Activated CD4-positive, alpha-beta T cell treated with anti-CD3 and anti-CD28 coated beads for 24 hours (primary cell): ENCODE data around the gene DAAM1.

Experiments used
- DNase-seq, 2 donors: peaks; one replicate each; pipeline ENCODE4 v3.0.0-alpha.2; 2020; ENCODE audit warnings: low read depth in 2 of 2

DAAM1 gene

GRCh38 chr14:59362513-59362912 lies 174.0 kb downstream of the DAAM1 start:
- DNase-seq: no peak

- DNase-seq: no peak
These were observed 175.2 kb downstream of the DAAM1 start for GRCh38 chr14:59363531-59364226.

- no peak for DNase-seq
These were observed 181.8 kb downstream of the DAAM1 start for GRCh38 chr14:59370158-59370742.

- DNase-seq: no peak
These were observed 183.3 kb downstream of the DAAM1 start for GRCh38 chr14:59371771-59372170.

DNA sequence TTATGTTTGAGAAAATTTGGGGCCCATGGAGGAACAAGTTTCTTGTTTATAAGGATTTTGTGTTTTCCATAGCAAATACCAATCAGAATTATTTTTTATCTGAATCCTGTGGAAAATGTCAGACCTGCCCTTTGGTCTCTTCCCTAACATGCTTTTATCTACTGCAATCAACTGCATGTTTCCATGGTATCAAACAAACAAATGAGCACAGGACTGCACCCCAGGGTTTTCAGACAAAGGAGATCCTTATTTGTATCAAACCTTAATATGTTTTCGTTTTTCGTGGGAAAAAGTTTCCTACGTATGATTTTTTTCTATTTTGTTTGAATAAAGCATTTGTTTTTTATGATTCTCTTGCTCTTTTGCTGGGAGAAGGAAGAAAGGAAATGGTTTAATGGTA lies 185.6 kb downstream of the DAAM1 start:
- DNase-seq: no peak

GRCh38 chr14:59376686-59377085 lies 188.2 kb downstream of the DAAM1 start:
- no peak for DNase-seq

DNA sequence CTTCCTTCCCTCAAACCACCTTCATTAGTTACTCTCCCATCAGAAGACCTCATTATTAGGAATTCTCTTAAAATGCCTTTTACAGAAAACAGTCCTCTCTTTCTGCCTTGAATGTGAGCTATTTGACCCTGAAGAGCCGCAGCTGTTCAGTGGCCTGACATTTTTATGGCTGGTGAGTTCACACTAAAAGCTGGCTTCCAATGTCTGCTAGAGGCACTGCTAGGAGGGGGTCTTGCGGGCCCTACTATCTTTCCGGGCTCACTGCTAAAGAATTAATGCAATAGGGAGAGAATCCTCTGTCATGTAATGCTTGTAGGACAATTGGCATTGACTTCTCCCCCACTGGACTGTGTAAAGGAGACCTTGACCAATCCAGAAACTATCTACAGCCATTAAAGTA lies 189.0 kb downstream of the DAAM1 start:
- no peak for DNase-seq

DNA sequence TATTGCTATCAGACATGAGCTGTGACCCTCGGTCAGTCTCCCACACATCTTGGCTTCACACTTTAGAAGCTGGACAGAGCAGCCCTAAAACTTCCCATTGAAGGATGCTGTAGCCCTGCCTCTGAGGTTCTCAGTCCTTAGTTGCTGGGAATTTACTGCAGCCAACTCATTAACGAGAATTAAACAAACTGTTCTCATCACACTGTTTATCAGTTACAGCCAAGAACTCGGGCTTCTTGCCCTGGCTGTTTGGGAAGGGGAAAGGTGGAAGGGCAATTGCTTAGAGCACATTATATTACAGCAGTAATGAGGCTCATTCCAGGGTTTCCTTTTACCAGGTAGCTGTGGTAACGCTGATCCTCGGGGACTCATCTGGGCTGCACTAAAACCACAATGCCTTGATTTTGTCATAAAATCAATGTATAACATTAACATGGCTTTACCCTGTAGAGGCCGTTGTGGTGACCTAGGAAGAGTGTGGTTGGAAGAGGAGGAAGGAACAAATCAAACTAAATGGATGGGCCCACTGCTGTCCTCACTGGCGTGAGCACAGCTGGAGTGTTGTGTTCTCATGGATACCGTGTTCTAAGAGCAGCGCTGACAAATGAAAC lies 189.6 kb downstream of the DAAM1 start:
- DNase-seq: no peak

DNA sequence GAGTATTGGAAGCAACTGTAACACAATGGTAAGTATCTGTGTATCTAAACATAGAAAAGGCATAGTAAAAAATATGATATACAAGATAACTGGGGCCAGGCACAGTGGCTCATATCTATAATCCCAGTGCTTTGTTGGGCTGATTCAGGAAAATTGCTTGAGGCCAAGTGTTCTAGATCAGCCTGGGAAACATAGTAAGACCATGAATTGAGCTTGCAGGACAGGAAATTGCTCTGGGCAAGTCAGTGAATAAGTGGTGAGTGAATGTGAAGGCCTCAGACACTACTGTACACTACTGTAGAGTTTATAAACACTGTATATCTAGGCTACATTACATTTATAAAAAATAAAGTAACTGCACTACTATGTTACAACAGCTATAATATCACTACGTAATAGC lies 201.5 kb downstream of the DAAM1 start:
- DNase-seq: no peak

DNA sequence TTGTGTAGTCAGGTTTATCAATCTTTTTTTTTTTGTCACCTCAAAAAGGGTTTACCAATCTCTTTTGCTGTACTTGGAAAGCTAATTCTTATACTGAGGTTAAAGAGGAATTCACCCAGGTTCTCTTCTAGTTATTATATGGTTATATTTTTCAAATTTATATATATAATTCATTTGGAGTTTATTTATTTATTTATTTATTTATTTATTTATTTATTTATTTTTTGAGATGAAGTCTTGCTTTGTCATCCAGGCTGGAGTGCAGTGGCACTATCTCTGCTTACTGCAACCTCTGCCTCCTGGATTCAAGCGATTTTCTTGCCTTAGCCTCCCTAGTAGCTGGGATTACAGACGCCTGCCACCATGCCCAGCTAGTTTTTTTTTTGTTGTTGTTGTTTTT lies 202.9 kb downstream of the DAAM1 start:
- DNase-seq: no peak

GRCh38 chr14:59394268-59394667 lies 205.8 kb downstream of the DAAM1 start:
- DNase-seq: no peak

DNA sequence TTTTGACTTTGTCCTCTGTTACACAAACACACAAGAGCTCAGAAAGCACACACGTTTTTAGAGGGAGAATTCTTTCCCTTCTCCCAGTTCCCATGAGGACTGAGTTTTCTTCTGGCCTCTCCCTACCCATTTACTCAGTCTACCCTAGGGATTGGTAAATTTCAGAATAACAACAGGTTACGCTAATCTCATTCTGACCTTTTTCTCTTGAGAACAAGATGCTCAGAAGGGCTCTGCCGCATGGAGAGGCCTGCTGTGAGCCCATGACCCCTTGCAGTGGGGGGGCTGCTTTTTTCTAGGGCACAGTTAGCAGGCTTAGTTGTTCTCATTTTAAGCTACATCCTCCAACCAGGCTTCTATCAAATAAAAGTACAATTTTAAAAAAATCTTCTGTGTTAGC lies 207.2 kb downstream of the DAAM1 start:
- no peak for DNase-seq

DNA sequence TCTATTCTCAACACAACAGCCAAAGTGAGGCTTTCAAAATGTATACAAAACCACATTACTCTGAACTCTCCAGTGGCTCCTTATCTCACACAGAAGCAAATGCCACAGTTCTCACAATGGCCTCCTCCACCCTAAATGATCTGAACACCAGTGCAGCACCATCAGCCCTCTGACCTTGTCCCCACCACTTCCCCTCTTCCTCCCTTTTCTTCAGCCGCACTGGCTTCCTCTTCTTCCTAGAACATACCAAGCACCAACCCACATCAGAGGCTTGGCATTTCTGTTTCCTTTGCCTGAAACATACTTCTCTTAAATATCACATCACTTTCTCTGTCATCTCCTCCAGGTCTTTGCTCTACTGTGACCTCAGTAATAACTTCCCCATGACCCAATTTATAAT lies 210.4 kb downstream of the DAAM1 start:
- no peak for DNase-seq

DNA sequence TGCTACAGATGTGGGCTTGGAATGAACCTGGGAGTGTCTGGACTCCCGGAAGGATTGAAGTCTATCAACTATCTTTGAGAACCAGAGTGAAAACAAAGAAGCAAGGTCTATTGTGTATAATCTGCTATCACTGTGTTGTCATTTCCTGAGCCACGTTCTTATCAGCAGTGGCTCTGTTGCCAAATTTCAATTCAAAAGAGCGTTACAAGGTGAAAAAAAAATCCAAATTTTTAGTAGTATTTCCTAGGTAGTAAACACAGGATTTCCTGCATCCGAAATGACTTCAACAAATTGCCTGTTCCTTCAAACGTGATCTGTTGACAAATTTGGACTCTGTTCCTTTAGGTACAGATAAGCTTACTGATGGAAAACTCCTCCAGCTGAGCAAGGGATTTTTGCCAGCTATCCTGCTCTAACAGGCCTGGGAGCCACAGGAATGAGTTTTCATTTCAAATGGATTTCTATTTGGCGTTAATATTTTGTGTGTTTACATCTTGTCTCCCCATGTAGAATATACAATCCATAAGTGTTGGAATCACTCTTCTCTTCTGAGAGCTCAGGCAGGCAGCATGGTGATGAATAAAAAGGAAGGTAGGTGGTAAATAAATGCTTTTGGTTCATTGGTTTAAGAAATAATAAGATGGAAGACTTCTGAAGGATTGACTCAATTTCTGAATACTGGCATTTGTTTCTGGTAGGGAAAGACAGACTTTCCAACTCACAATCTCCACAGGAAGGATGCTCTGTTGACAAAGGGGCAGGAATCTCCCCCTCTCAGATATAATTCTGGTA lies 218.2 kb downstream of the DAAM1 start:
- no peak for DNase-seq

- DNase-seq: no peak
These were observed 219.0 kb downstream of the DAAM1 start for GRCh38 chr14:59407246-59408010.

GRCh38 chr14:59415836-59416602 lies 227.6 kb downstream of the DAAM1 start:
- no peak for DNase-seq

DNA sequence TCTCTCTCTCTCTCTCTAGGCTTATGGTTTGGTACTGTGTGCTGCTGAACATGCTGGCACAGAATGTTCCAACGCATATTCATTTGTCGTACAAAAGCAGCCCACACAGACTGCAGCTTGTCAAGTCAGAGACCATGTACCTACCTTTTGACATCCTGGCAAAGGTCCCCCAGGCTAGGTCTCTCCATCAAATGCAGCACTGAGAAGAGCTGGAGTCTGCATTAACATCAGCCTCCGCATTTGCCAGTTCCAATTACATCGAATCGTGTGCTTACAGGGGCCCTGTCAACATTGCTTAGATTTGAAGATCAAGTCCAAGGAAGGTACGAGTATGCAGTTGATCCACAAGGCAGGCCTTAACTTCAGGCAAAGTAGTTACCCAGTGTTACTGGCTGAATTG lies 228.8 kb downstream of the DAAM1 start:
- no peak for DNase-seq

DNA sequence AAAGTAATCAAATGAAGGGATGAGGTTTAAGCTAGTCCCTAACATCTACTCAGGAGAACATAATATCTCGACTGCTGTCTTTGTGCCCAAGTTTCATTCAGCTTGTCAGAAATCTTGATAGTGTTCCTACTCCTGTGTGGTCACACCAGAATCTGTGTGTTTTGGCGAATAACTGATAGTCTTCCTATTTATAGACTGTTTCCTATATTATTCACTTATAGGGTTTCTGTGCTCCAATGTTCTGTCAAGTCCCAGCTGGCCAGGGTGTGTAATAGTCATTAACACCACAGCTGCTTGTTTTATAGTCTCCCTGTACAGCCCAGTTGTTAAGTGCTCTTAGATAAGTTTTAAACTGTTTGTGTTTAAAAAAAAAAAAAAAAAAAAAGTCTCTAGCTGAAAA lies 230.8 kb downstream of the DAAM1 start:
- no peak for DNase-seq
